CD4-positive, alpha-beta T cell (primary cell): Measurements from ENCODE around the gene ALDH6A1. TPM values are rescaled to one million over a fixed set of nuclear protein-coding genes. Genes with fewer than 3 reads are reported as not detected.

Source experiments
- ATAC-seq: fragments of 200-7000 bp; cut with Tn5 transposase; one replicate; pipeline ENCODE4 v1.10.0; 2022; ENCODE audit warnings: mild to moderate bottlenecking; ENCODE audit not compliant: poor library complexity
- CTCF ChIA-PET: fragments of 350-600 bp; sonication (Branson Sonifier 250); formaldehyde crosslinking; loops from one replicate; lab custom pipeline; 2021; ENCODE audit warnings: antibody characterized with exemption, inconsistent platforms; lab: Charles Lee
- POLR2A ChIA-PET: fragments of 350-600 bp; sonication (Branson Sonifier 250); formaldehyde crosslinking; loops from one replicate; lab custom pipeline; 2021; ENCODE audit warnings: antibody characterized with exemption, inconsistent platforms; lab: Charles Lee
- DNase-seq, 14 experiments: peaks; one replicate each; pipeline ENCODE4 v3.0.0-alpha.2; 2013 to 2020; ENCODE audit warnings: mixed read lengths in 2 of 14
- H3K27ac ChIP-seq, 2 donors: one replicate each; pipeline versions ENCODE4 v1.5.1 to v1.7.0; 2013; ENCODE audit warnings: low read length in 2 of 2, low read depth in 1 of 2, mild to moderate bottlenecking in 1 of 2
- H3K27me3 ChIP-seq, 2 experiments: 1 replicate in 1 of 2; 2 replicates in 1 of 2; pipeline versions ENCODE4 v1.6.1 to v1.7.0; 2013; ENCODE audit warnings: low read length in 2 of 2, control low read depth in 1 of 2, mild to moderate bottlenecking in 1 of 2, moderate library complexity in 1 of 2; ENCODE audit not compliant: insufficient read depth in 2 of 2, control insufficient read depth in 1 of 2
- H3K36me3 ChIP-seq: one replicate; pipeline ENCODE4 v1.6.1; 2013; ENCODE audit warnings: low read length, control low read depth; ENCODE audit not compliant: insufficient read depth
- H3K4me1 ChIP-seq: one replicate; pipeline ENCODE4 v1.6.1; 2013; ENCODE audit warnings: low read length, control low read depth; ENCODE audit not compliant: insufficient read depth
- H3K4me3 ChIP-seq: one replicate; pipeline ENCODE4 v1.5.1; 2013; ENCODE audit warnings: mild to moderate bottlenecking, low read length, moderate library complexity
- H3K9me3 ChIP-seq, 2 experiments: 1 replicate in 1 of 2; 2 replicates in 1 of 2; pipeline versions ENCODE4 v1.6.1 to v1.7.0; 2013; ENCODE audit warnings: low read length in 2 of 2, mild to moderate bottlenecking in 2 of 2, control low read depth in 1 of 2, moderate library complexity in 1 of 2; ENCODE audit not compliant: control insufficient read depth in 1 of 2, insufficient read depth in 1 of 2
- H3K27ac Mint-ChIP-seq: one replicate; pipeline ENCODE4 v1.8.0; 2020; ENCODE audit warnings: mixed read lengths
- H3K27me3 Mint-ChIP-seq: one replicate; pipeline ENCODE4 v1.8.0; 2021; ENCODE audit warnings: mixed read lengths
- H3K36me3 Mint-ChIP-seq: one replicate; pipeline ENCODE4 v1.8.0; 2021; ENCODE audit warnings: low read depth, mixed read lengths
- H3K4me1 Mint-ChIP-seq: one replicate; pipeline ENCODE4 v1.8.0; 2021; ENCODE audit warnings: low read depth, mixed read lengths
- H3K4me3 Mint-ChIP-seq: one replicate; pipeline ENCODE4 v1.8.0; 2020; ENCODE audit warnings: mild to moderate bottlenecking, mixed read lengths
- H3K9me3 Mint-ChIP-seq: one replicate; pipeline ENCODE4 v1.8.0; 2020; ENCODE audit warnings: mixed read lengths
- CTCF ChIP-seq: fragments of 200-600 bp; IDR thresholded peaks from one replicate; pipeline ENCODE4 v1.8.0; 2022; ENCODE audit warnings: antibody characterized with exemption, mild to moderate bottlenecking
- intact Hi-C, 2 experiments: fragments of 100-400 bp; cut with DNase I in 1 of 2; cut with micrococcal nuclease in 1 of 2; formaldehyde crosslinking; loops; one replicate each; pipeline versions ENCODE4 v1.15.1 to v1.9.0; 2023 to 2025; cut with DNase I, micrococcal nuclease
- total RNA-seq, 174 experiments: library from RNA in 2 of 174; stranded (reverse) in 2 of 174; gene quantifications; one replicate each; pipeline ENCODE4 v1.2.3 and lab custom pipeline; 2021 to 2026

Gene ALDH6A1
- total RNA-seq, 2 experiments from 2014 or later = 5.3 to 6.2 TPM

DNA sequence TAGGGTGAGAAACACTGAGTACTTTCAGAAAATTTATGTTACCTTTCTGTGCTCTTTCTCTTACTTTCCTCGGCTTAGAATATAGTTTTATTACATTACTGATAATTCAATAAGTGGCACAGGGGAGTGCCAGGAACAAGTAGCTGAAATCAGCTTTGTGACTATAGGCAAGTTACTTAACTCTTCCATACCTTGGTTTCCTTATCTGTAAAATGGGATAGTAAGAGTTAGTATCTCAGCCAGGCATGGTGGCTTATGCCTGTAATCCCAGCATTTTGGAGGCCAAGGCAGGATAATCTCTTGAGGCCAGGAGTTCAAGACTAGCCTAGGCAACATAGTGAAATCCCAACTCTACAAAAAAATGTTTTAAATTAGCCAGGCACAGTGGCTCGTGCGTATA lies 49.7 kb downstream of the ALDH6A1 start:
- H3K27me3 Mint-ChIP-seq = no peaks in the 10 kb centered on the region
- H3K4me3 Mint-ChIP-seq = no peak overlapping the region
- Histone ChIP-seq H3K4me3 (no peak overlapping the region), H3K4me1 (no peaks in the 10 kb centered on the region), H3K9me3 (no peaks in the 10 kb centered on the region), H3K36me3 (no peaks in the 10 kb centered on the region), H3K27ac (no peak overlapping the region), H3K27me3 (no peaks in the 10 kb centered on the region)
- no peaks in the 10 kb centered on the region for H3K4me1 Mint-ChIP-seq
- ChIA-PET POLR2A (no interaction called here), CTCF (no interaction called here)
- intact Hi-C loops = no loop called here
- H3K36me3 Mint-ChIP-seq = no peaks in the 10 kb centered on the region
- H3K9me3 Mint-ChIP-seq = no peaks in the 10 kb centered on the region
- no peak for TF ChIP-seq CTCF
- ATAC-seq (no peak), DNase-seq (no peak)
- H3K27ac Mint-ChIP-seq = no peak overlapping the region

GRCh38 chr14:74029136-74029535 lies 55.1 kb downstream of the ALDH6A1 start:
- Mint-ChIP-seq H3K36me3 (no peaks in the 10 kb centered on the region), H3K4me1 (no peaks in the 10 kb centered on the region), H3K27ac (no peak overlapping the region), H3K9me3 (no peaks in the 10 kb centered on the region), H3K4me3 (no peak overlapping the region), H3K27me3 (no peaks in the 10 kb centered on the region)
- Histone ChIP-seq H3K9me3 (no peaks in the 10 kb centered on the region), H3K36me3 (no peaks in the 10 kb centered on the region), H3K4me3 (no peak overlapping the region), H3K27ac (no peak overlapping the region), H3K4me1 (no peaks in the 10 kb centered on the region), H3K27me3 (no peaks in the 10 kb centered on the region)
- ATAC-seq = no peak
- ChIA-PET CTCF (no interaction called here), POLR2A (interaction anchor here (0.6 kb wide), 1 partner anchor 19 kb away, joined by 4 read pairs; no protein-coding TSS in a partner anchor)
- intact Hi-C loops = loop anchor here in 1 of 2 experiments (10.0 kb wide), 1 partner anchor 384 kb away; the partner anchor contains the start of gene DNAL1
- no peak for DNase-seq
- TF ChIP-seq CTCF = no peak

DNA sequence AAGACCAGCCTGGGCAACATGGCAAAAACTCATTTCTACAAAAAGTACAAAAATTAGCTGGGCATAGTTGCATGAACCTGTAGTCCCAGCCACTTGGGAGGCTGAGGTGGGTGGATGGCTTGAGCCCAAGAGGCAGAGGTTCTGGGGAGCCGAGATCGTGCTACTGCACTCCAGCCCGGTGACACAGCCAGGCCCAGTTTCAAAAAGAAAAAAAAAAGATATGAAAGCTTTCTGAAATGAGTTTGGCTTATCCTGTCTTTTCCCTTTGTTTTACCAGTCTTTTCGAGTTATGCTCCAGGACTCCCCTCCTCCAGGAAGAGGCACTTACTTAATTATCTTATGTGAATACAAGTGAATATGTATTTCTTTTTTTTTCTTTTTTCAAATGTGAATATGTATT lies 61.9 kb downstream of the ALDH6A1 start:
- H3K36me3 ChIP-seq = no peaks in the 10 kb centered on the region
- H3K4me3 ChIP-seq = no peak overlapping the region
- intact Hi-C loops = loop anchor here in 1 of 2 experiments (10.0 kb wide), 1 partner anchor 378 kb away; the partner anchor contains the start of gene DNAL1
- H3K9me3 Mint-ChIP-seq = no peaks in the 10 kb centered on the region
- H3K27ac ChIP-seq = no peak overlapping the region
- ATAC-seq (no peak), DNase-seq (no peak)
- H3K27me3 ChIP-seq = no peaks in the 10 kb centered on the region
- peaks cover 22% of the 10 kb centered on the region for H3K4me1 Mint-ChIP-seq
- H3K4me3 Mint-ChIP-seq = no peak overlapping the region
- no peak for TF ChIP-seq CTCF
- H3K4me1 ChIP-seq = peaks cover 16% of the 10 kb centered on the region
- H3K27me3 Mint-ChIP-seq = no peaks in the 10 kb centered on the region
- no peaks in the 10 kb centered on the region for H3K9me3 ChIP-seq
- H3K27ac Mint-ChIP-seq = no peak overlapping the region
- H3K36me3 Mint-ChIP-seq = no peaks in the 10 kb centered on the region
- ChIA-PET CTCF (no interaction called here), POLR2A (no interaction called here)
